ENCODE measurements around the gene HIVEP2. TPM values are rescaled to one million over a fixed set of nuclear protein-coding genes. Genes with fewer than 3 reads are reported as not detected.

The HIVEP2 gene
- total RNA-seq, 1 experiment from 2014 or later: 4.2 TPM

DNA sequence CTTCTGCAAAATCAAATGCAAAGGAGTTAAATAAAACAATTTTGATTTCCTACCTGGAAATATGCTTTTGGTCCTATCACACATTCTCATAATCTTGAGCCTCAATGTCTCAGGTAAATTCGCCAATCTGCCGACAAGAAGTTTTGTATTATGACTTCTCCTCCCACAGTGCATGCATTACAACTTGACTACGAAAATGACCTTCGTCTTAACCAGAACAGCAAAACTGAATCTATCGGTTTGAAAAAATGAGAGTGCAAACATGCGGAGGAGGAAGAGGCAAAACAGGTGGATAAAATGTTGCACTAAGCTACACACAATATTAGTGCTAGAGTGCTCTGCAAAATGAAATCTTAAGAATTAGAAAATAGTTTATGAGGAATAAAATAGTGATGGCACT, 43.4 kb downstream of the HIVEP2 start:
- H4K5ac ChIP-seq (ENCODE audit: insufficient read length, low read depth, low read length): no peak overlapping the region
- H2BK120ac ChIP-seq (ENCODE audit: low read depth, low read length, poor library complexity, severe bottlenecking): no peak overlapping the region
- TF ChIP-seq, protein P1, sequence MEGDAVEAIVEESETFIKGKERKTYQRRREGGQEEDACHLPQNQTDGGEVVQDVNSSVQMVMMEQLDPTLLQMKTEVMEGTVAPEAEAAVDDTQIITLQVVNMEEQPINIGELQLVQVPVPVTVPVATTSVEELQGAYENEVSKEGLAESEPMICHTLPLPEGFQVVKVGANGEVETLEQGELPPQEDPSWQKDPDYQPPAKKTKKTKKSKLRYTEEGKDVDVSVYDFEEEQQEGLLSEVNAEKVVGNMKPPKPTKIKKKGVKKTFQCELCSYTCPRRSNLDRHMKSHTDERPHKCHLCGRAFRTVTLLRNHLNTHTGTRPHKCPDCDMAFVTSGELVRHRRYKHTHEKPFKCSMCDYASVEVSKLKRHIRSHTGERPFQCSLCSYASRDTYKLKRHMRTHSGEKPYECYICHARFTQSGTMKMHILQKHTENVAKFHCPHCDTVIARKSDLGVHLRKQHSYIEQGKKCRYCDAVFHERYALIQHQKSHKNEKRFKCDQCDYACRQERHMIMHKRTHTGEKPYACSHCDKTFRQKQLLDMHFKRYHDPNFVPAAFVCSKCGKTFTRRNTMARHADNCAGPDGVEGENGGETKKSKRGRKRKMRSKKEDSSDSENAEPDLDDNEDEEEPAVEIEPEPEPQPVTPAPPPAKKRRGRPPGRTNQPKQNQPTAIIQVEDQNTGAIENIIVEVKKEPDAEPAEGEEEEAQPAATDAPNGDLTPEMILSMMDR (conservative IDR thresholded peaks at IDR 0.05): no peak
- no peak overlapping the region for H3K4me3 Mint-ChIP-seq
- H3K4me1 ChIP-seq (ENCODE audit: insufficient read depth, low read length): no peaks in the 10 kb centered on the region
- no peak for DNase-seq
- no peak overlapping the region for H2AFZ ChIP-seq (ENCODE audit: low read length)
- no peak overlapping the region for H3K23ac ChIP-seq (ENCODE audit: insufficient read length, low read depth, low read length)
- H3K79me2 ChIP-seq (ENCODE audit: insufficient read depth, low read length): no peaks in the 10 kb centered on the region
- H3K14ac ChIP-seq (ENCODE audit: insufficient read depth, low read length): no peak overlapping the region
- no peak overlapping the region for H2BK15ac ChIP-seq (ENCODE audit: low read depth, low read length)
- H4K91ac ChIP-seq (ENCODE audit: insufficient read length, low read depth, low read length): no peak overlapping the region
- no peak overlapping the region for H2AK5ac ChIP-seq (ENCODE audit: insufficient read length, low read length)
- H3K27ac Mint-ChIP-seq: no peak overlapping the region
- H3K27ac ChIP-seq (ENCODE audit: insufficient read length, low read depth, low read length): no peak overlapping the region
- H4K8ac ChIP-seq (replicated peaks; ENCODE audit: insufficient read length, low read depth, low read length): no peak overlapping the region
- no peak overlapping the region for H3K18ac ChIP-seq (ENCODE audit: insufficient read length, low read depth, low read length)
- H3T11ph ChIP-seq (ENCODE audit: low read length): no peak overlapping the region
- no peak overlapping the region for H3K56ac ChIP-seq (ENCODE audit: insufficient read length, low read depth, low read length)
- H3K23me2 ChIP-seq (ENCODE audit: insufficient read length, low read depth, low read length, poor library complexity, severe bottlenecking): no peaks in the 10 kb centered on the region
- H3K9ac ChIP-seq (ENCODE audit: extremely low read depth, insufficient read length, low read length): no peak overlapping the region
- no peaks in the 10 kb centered on the region for H3K36me3 Mint-ChIP-seq (ENCODE audit: insufficient read depth in 1 of 3, low read depth in 3 of 3)
- H2BK5ac ChIP-seq (ENCODE audit: insufficient read length, low read length): no peak overlapping the region
- peaks cover 0 to 6% of the 10 kb centered on the region in 2 experiments; a peak in 2 of 4 replicates for H3K4me1 Mint-ChIP-seq
- no peaks in the 10 kb centered on the region for H3K79me1 ChIP-seq (ENCODE audit: insufficient read depth, low read depth, low read length, poor library complexity, severe bottlenecking)
- H3K9me3 Mint-ChIP-seq: no peaks in the 10 kb centered on the region
- H3K27me3 Mint-ChIP-seq (ENCODE audit: low read depth): no peaks in the 10 kb centered on the region
- H2BK12ac ChIP-seq (ENCODE audit: insufficient read length, low read depth, low read length): no peak overlapping the region
- H2BK20ac ChIP-seq (ENCODE audit: low read depth, low read length, poor library complexity, severe bottlenecking): no peak overlapping the region
- H4K20me1 ChIP-seq (ENCODE audit: control insufficient read depth, insufficient read depth, insufficient read length): no peaks in the 10 kb centered on the region
- no peak overlapping the region for H3K4ac ChIP-seq (ENCODE audit: low read depth, low read length)
- no peak overlapping the region for H3K4me2 ChIP-seq (ENCODE audit: insufficient read depth, insufficient read length, low read length)
- no peaks in the 10 kb centered on the region for H3K27me3 ChIP-seq (ENCODE audit: insufficient read depth, low read length)
- WGBS (ENCODE audit: extremely low coverage, insufficient read length, low lambda C conversion rate): no CpG with 5 or more reads among the region's 6 CpGs
- no peaks in the 10 kb centered on the region for H3K9me3 ChIP-seq (ENCODE audit: control insufficient read depth, low read depth, low read length)
